ENCODE measurements around the gene SMYD3.

DNA sequence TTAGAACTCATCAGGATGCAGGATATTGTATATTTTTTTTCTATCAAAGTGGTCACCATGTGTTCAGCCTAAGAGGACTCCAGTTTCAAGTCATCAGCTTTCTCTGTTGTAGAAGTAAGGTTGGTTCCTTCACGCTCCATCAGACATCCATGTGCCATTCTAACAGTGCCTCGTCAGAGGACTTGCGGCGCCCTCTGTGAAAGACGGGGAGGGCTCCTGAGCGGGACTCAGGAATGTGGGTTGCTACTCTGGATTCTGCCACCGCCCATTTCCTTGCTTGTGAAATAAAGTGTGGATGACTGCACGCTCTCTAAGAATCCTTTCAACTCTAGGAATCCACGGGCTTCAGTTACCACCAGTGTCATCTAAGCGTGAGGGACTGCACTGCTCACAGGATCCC lies 758.8 kb downstream of the SMYD3 start:
- TF ChIP-seq, protein P1, sequence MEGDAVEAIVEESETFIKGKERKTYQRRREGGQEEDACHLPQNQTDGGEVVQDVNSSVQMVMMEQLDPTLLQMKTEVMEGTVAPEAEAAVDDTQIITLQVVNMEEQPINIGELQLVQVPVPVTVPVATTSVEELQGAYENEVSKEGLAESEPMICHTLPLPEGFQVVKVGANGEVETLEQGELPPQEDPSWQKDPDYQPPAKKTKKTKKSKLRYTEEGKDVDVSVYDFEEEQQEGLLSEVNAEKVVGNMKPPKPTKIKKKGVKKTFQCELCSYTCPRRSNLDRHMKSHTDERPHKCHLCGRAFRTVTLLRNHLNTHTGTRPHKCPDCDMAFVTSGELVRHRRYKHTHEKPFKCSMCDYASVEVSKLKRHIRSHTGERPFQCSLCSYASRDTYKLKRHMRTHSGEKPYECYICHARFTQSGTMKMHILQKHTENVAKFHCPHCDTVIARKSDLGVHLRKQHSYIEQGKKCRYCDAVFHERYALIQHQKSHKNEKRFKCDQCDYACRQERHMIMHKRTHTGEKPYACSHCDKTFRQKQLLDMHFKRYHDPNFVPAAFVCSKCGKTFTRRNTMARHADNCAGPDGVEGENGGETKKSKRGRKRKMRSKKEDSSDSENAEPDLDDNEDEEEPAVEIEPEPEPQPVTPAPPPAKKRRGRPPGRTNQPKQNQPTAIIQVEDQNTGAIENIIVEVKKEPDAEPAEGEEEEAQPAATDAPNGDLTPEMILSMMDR (conservative IDR thresholded peaks at IDR 0.05), result no peak
- no peak for TF ChIP-seq ZFX (IDR thresholded peaks at IDR 0.05)

Measured in C4-2B (cell line).